HG03521 (cell line): ENCODE results near the gene MYOZ3.
A peak's percentile ranks its signal among the peaks of the same experiment; 100 is the strongest.

Experiments
- ATAC-seq: cut with Tn5 transposase; IDR thresholded peaks from one replicate; pipeline ENCODE4 v1.9.1; 2021; ENCODE audit warnings: mild to moderate bottlenecking, moderate library complexity; ENCODE audit not compliant: unreplicated experiment

The MYOZ3 gene

GRCh38 chr5:150690760-150691159, 29.7 kb downstream of the MYOZ3 start:
- no peak for ATAC-seq

- ATAC-seq: no peak
Measured at GRCh38 chr5:150692276-150692675, 31.2 kb downstream of the MYOZ3 start.

- no peak for ATAC-seq
Measured at GRCh38 chr5:150694612-150695011, 33.6 kb downstream of the MYOZ3 start.

DNA sequence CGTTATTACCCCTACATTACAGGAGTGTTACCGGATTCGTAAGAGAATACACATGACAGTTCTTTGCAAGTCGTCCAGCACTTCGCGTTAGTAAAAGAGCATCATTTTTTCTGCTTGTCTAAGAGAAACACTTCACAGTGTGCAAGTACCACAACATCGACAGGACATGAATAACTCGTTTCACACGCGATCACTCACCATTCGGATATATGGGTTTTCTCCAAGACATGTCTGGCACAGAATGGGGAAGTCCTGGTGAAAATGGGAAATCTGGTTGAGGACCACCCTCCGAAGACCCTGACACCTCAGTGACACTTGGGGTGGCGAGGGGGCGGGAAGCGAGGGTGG, 39.2 kb downstream of the MYOZ3 start:
- peak; percentile 2 for ATAC-seq

GRCh38 chr5:150700594-150701377, 39.7 kb downstream of the MYOZ3 start, which contains the start of gene RBM22:
Gene RBM22 (minus strand): TSS chr5:150701062. CDS start chr5:150700985, 77 bp downstream.
- peak; percentile 93 for ATAC-seq

DNA sequence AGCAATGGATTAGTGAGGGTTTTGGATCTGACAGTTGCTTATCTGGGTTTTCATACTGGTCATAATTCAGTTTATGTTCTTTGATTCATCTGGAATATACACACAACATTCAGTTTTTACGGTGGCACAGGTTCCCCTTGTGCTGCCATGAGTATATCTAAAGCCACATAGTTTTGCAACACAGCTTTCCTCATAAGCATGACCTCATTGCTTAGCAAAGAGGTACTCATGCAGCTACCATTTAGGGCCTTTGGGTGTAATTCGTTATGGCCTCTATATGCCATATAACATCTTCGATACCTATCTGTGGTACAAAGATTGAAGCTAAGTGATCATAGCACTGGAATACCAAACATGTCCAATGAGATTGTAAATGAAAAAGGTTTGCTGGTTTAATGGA, 42.7 kb downstream of the MYOZ3 start:
- ATAC-seq: no peak

DNA sequence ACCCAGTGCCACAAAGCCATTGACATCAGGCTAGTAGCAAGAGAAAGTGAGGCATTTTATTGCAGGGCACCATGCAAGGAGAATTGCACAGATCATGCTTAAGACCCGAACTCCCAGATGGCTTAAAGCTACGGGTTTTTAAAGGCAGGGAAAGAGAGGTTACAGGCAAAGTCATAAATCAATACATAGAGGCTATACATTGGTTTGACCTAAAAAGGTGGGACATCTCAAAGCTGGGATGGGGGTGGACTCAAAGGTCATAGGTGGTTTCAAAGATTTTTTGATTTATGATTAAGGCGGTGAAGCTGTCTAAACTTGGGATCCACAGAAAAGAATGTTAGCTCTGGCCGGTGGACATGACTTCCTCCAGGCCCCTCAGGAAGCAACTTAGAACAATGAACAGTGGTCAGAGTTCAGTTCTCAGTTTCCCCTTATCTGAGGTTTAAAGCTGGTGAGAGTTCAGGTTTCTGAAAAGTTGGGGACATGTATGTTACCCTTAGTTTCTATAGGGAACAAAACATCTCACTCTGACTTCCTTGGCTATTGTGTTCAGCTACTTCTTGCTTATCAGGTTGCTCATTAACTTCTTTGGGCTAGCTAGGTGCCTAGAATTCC, 45.8 kb downstream of the MYOZ3 start:
- no peak for ATAC-seq

DNA sequence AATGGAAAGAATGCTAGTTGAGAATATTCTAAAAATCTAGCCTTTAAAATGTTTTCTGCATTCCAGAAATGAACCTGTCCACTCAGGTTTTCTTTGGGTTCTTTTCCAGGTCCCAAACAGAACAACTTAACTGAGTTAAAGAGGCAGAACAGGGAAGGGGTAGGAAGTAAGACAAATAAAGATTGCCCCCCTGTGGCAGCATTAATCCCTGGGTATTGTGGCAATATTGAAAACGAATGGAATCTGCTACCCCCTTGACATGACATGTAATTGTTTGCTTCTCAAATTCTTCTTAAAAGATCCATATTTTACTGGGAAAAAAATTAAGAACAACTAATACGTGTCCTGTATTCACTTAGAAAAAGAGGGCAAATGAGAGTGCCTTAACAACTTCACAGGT, 49.1 kb downstream of the MYOZ3 start:
- ATAC-seq: no peak

DNA sequence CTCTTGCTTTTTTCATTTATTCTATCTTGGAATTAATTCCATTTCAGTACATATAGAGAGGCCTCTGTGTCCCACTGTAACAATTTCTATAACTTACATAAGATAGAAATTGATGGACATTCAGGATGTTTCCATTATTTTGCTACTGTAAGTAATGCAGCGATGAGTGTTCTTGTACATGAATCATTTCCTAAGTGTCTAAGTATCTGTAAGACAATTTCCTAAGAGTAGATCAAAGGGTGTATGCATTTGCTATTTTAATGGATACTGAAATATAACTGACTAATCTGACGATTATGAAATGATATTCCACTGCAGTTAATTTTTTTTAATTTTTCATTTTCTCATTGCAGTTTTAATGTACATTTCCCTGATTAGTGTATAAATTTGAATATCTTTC, 62.8 kb downstream of the MYOZ3 start:
- ATAC-seq: no peak
